ENCODE measurements around the gene TNF.

The TNF gene

GRCh38 chr6:31573239-31574105 is 1.9 kb upstream of the TNF start:
- DNase-seq: no peak

- DNase-seq: no peak
Observed at GRCh38 chr6:31574106-31575061, 981 bp upstream of the TNF start.

- no peak for DNase-seq
Observed at GRCh38 chr6:31575952-31576685, 754 bp downstream of the TNF start.

GRCh38 chr6:31576897-31577578 is 1.7 kb downstream of the TNF start:
- no peak for DNase-seq

GRCh38 chr6:31577579-31577966 is 2.2 kb downstream of the TNF start:
- DNase-seq: no peak

- DNase-seq: no peak
Observed at GRCh38 chr6:31578184-31579118, 3.1 kb downstream of the TNF start.

- no peak for DNase-seq
Observed at GRCh38 chr6:31579119-31579505, 3.7 kb downstream of the TNF start.

- DNase-seq: no peak
Observed at GRCh38 chr6:31579546-31580437, 4.4 kb downstream of the TNF start.

- no peak for DNase-seq
Observed at GRCh38 chr6:31580438-31580740, 5.0 kb downstream of the TNF start.

- peak; percentile 89 for DNase-seq
Observed at GRCh38 chr6:31580807-31581433, 5.6 kb downstream of the TNF start.

GRCh38 chr6:31581434-31582229 is 6.3 kb downstream of the TNF start:
- DNase-seq: no peak

- DNase-seq: peak; percentile 62
Observed at GRCh38 chr6:31582230-31582643, 6.9 kb downstream of the TNF start, which contains the start of gene LTB. TSS of gene LTB (minus strand) at chr6:31582424. CDS start at chr6:31582417, 7 bp downstream.

- no peak for DNase-seq
Observed at GRCh38 chr6:31585491-31585890, 10.1 kb downstream of the TNF start.

GRCh38 chr6:31586008-31586407 is 10.6 kb downstream of the TNF start, which contains the start of gene LST1:
TSS of gene LST1 (plus strand) at chr6:31586277. CDS start at chr6:31587300, 1,023 bp downstream.
- no peak for DNase-seq

GRCh38 chr6:31586599-31587281 is 11.4 kb downstream of the TNF start:
- DNase-seq: no peak

GRCh38 chr6:31587791-31588777 is 12.7 kb downstream of the TNF start:
- no peak for DNase-seq
